CD4-positive, alpha-beta memory T cell (primary cell): ENCODE results near the gene LYPD6. TPM values are rescaled to one million over a fixed set of nuclear protein-coding genes. Genes with fewer than 3 reads are reported as not detected.

Experiments used
- CTCF ChIA-PET: fragments of 350-600 bp; sonication (Branson Sonifier 250); formaldehyde crosslinking; loops from one replicate; lab custom pipeline; 2021; ENCODE audit warnings: inconsistent platforms; ENCODE audit not compliant: partially characterized antibody; lab: Charles Lee
- POLR2A ChIA-PET: fragments of 350-600 bp; sonication (Branson Sonifier 250); formaldehyde crosslinking; loops from one replicate; lab custom pipeline; 2021; ENCODE audit not compliant: partially characterized antibody; lab: Charles Lee
- DNase-seq, 5 donors: peaks; one replicate each; pipeline versions ENCODE4 v3.0.0 to v3.0.0-alpha.2; 2020 to 2022; ENCODE audit warnings: mixed read lengths in 1 of 5
- H3K27ac ChIP-seq: one replicate; pipeline ENCODE4 v1.7.0; 2013; ENCODE audit warnings: low read depth, low read length
- H3K27me3 ChIP-seq: 2 replicates; pipeline ENCODE4 v1.7.0; 2013; ENCODE audit warnings: mild to moderate bottlenecking, low read length, moderate library complexity; ENCODE audit not compliant: insufficient read depth
- H3K36me3 ChIP-seq: 2 replicates; pipeline ENCODE4 v1.7.0; 2013; ENCODE audit warnings: mild to moderate bottlenecking, low read length, moderate library complexity; ENCODE audit not compliant: insufficient read depth
- H3K4me1 ChIP-seq: 2 replicates; pipeline ENCODE4 v1.7.0; 2013; ENCODE audit warnings: mild to moderate bottlenecking, low read length, moderate library complexity; ENCODE audit not compliant: insufficient read depth
- H3K4me3 ChIP-seq, 2 donors: one replicate each; pipeline ENCODE4 v1.7.0; 2013; ENCODE audit warnings: low read length in 2 of 2, mild to moderate bottlenecking in 1 of 2
- H3K9me3 ChIP-seq, 2 donors: one replicate each; pipeline ENCODE4 v1.7.0; 2013; ENCODE audit warnings: low read length in 2 of 2, control low read depth in 1 of 2; ENCODE audit not compliant: control insufficient read depth in 1 of 2
- H3K27ac Mint-ChIP-seq, 7 donors: one replicate each; pipeline ENCODE4 v1.8.0; 2020 to 2021; ENCODE audit warnings: mixed read lengths in 7 of 7, mild to moderate bottlenecking in 6 of 7, inconsistent platforms in 3 of 7, moderate library complexity in 3 of 7
- H3K27me3 Mint-ChIP-seq, 2 donors: one replicate each; pipeline ENCODE4 v1.8.0; 2020 to 2021; ENCODE audit warnings: mixed read lengths in 2 of 2
- H3K36me3 Mint-ChIP-seq, 2 donors: one replicate each; pipeline ENCODE4 v1.8.0; 2020 to 2021; ENCODE audit warnings: mixed read lengths in 2 of 2, inconsistent platforms in 1 of 2, mild to moderate bottlenecking in 1 of 2
- H3K4me1 Mint-ChIP-seq, 4 donors: one replicate each; pipeline ENCODE4 v1.8.0; 2020 to 2021; ENCODE audit warnings: mixed read lengths in 4 of 4, mild to moderate bottlenecking in 1 of 4
- H3K4me3 Mint-ChIP-seq, 8 donors: one replicate each; pipeline ENCODE4 v1.8.0; 2020 to 2021; ENCODE audit warnings: mixed read lengths in 8 of 8, mild to moderate bottlenecking in 7 of 8, moderate library complexity in 6 of 8, inconsistent platforms in 3 of 8
- H3K9me3 Mint-ChIP-seq, 8 donors: one replicate each; pipeline ENCODE4 v1.8.0; 2020 to 2021; ENCODE audit warnings: mixed read lengths in 8 of 8, mild to moderate bottlenecking in 5 of 8, inconsistent platforms in 3 of 8, moderate library complexity in 1 of 8
- intact Hi-C: fragments of 100-400 bp; cut with micrococcal nuclease; formaldehyde crosslinking; loops from one replicate; pipeline ENCODE4 v1.15.1; 2023
- polyA plus RNA-seq, 2 donors: library from polyadenylated mRNA; unstranded; fragments of 300-500 nt; fragmentation: Illumina TruSeq; gene quantifications; one replicate each; pipeline ENCODE4 v1.2.3, GENCODE V29; 2021
- total RNA-seq, 2 experiments: library from RNA; stranded (reverse); gene quantifications; one replicate each; pipeline ENCODE4 v1.2.3, GENCODE V29; 2021

Gene LYPD6, protein sequence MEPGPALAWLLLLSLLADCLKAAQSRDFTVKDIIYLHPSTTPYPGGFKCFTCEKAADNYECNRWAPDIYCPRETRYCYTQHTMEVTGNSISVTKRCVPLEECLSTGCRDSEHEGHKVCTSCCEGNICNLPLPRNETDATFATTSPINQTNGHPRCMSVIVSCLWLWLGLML
- total RNA-seq: not detected
- polyA plus RNA-seq: not detected

- ChIA-PET CTCF (no interaction called here), POLR2A (no interaction called here)
- intact Hi-C loops: no loop called here
- Mint-ChIP-seq H3K4me3 (peak within 1 kb of the TSS in 2 of 8 donors; percentile 36 to 45), H3K36me3 (peaks cover 0 to 4% of the 10 kb centered on the region in 2 donors), H3K4me1 (peaks cover 0 to 12% (median 3%) of the 10 kb centered on the region in 4 donors), H3K27me3 (peaks cover 36 to 43% of the 10 kb centered on the region in 2 donors), H3K27ac (peak within 1 kb of the TSS in 1 of 7 donors; percentile 58), H3K9me3 (peaks cover 0 to 8% (median under 1%) of the 10 kb centered on the region in 8 donors)
- Histone ChIP-seq H3K36me3 (no peaks in the 10 kb centered on the region), H3K4me1 (no peaks in the 10 kb centered on the region), H3K27ac (no peak within 1 kb of the TSS), H3K4me3 (no peak within 1 kb of the TSS), H3K27me3 (peaks cover 5% of the 10 kb centered on the region), H3K9me3 (no peaks in the 10 kb centered on the region)
- DNase-seq: no peak
Measured at GRCh38 chr2:149330127-149331022, at the start of gene LYPD6. TSS of gene LYPD6 (plus strand) at chr2:149330587. CDS start at chr2:149437709, 107,122 bp downstream.

DNA sequence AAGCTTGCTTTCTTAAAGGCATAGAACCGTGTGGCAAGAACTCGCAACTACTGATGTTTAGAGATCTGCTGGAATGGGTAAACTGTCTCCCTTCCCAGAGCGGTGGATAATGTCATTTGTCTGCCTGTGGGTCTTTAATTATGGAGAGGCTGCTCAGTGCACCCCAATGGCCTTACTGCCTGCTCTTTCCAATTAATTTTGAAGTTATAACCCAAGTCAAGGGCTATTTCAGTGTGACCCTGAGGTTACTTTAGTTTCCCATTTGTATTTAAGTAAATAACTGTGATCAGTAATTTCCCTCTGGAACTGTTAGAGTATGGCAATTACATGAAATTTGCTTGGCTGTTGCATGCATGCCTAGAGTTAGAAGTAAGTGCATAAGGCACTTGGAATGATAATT lies 48.9 kb upstream of the LYPD6 start:
- Mint-ChIP-seq H3K4me3 (no peak overlapping the region), H3K27me3 (no peaks in the 10 kb centered on the region)
- POLR2A ChIA-PET: no interaction called here

GRCh38 chr2:149290662-149291061 lies 39.7 kb upstream of the LYPD6 start:
- no peak overlapping the region for H3K27ac ChIP-seq
- no peaks in the 10 kb centered on the region for H3K36me3 ChIP-seq
- Mint-ChIP-seq H3K27me3 (peaks cover 0 to 1% of the 10 kb centered on the region in 2 donors), H3K9me3 (no peaks in the 10 kb centered on the region), H3K4me3 (no peak overlapping the region), H3K4me1 (no peaks in the 10 kb centered on the region), H3K27ac (no peak overlapping the region), H3K36me3 (no peaks in the 10 kb centered on the region)
- CTCF ChIA-PET: no interaction called here
- POLR2A ChIA-PET: no interaction called here
- no peak overlapping the region for H3K4me3 ChIP-seq
- no peaks in the 10 kb centered on the region for H3K4me1 ChIP-seq
- DNase-seq: no peak
- intact Hi-C loops: no loop called here
- no peaks in the 10 kb centered on the region for H3K27me3 ChIP-seq
- no peaks in the 10 kb centered on the region for H3K9me3 ChIP-seq

More for the DNA sequence above, 48.9 kb upstream of the LYPD6 start:
- Histone ChIP-seq H3K4me1 (no peaks in the 10 kb centered on the region), H3K27me3 (no peaks in the 10 kb centered on the region), H3K9me3 (no peaks in the 10 kb centered on the region), H3K4me3 (no peak overlapping the region), H3K27ac (no peak overlapping the region), H3K36me3 (no peaks in the 10 kb centered on the region)
- Mint-ChIP-seq H3K27ac (no peak overlapping the region), H3K36me3 (no peaks in the 10 kb centered on the region), H3K4me1 (no peaks in the 10 kb centered on the region), H3K9me3 (peaks cover 0 to 6% (median 0%) of the 10 kb centered on the region in 8 donors)
- no peak for DNase-seq
- CTCF ChIA-PET: no interaction called here
- intact Hi-C loops: no loop called here

- H3K36me3 Mint-ChIP-seq: no peaks in the 10 kb centered on the region
- Histone ChIP-seq H3K9me3 (no peaks in the 10 kb centered on the region), H3K27me3 (no peaks in the 10 kb centered on the region), H3K36me3 (no peaks in the 10 kb centered on the region), H3K4me3 (no peak overlapping the region), H3K27ac (no peak overlapping the region), H3K4me1 (no peaks in the 10 kb centered on the region)
- CTCF ChIA-PET: no interaction called here
- no peaks in the 10 kb centered on the region for H3K4me1 Mint-ChIP-seq
- no peak for DNase-seq
- no peaks in the 10 kb centered on the region for H3K27me3 Mint-ChIP-seq
- H3K4me3 Mint-ChIP-seq: no peak overlapping the region
- no peak overlapping the region for H3K27ac Mint-ChIP-seq
- POLR2A ChIA-PET: no interaction called here
- no peaks in the 10 kb centered on the region for H3K9me3 Mint-ChIP-seq
- intact Hi-C loops: no loop called here
Measured at GRCh38 chr2:149291881-149292280, 38.5 kb upstream of the LYPD6 start.

GRCh38 chr2:149296031-149296430 lies 34.4 kb upstream of the LYPD6 start:
- Mint-ChIP-seq H3K36me3 (no peaks in the 10 kb centered on the region), H3K4me1 (no peaks in the 10 kb centered on the region), H3K27ac (no peak overlapping the region), H3K27me3 (peaks cover 2 to 4% of the 10 kb centered on the region in 2 donors), H3K4me3 (no peak overlapping the region), H3K9me3 (peaks cover 0 to 3% (median 0%) of the 10 kb centered on the region in 8 donors)
- Histone ChIP-seq H3K27ac (no peak overlapping the region), H3K4me1 (no peaks in the 10 kb centered on the region), H3K27me3 (no peaks in the 10 kb centered on the region), H3K36me3 (no peaks in the 10 kb centered on the region), H3K4me3 (no peak overlapping the region), H3K9me3 (no peaks in the 10 kb centered on the region)
- intact Hi-C loops: no loop called here
- CTCF ChIA-PET: no interaction called here
- POLR2A ChIA-PET: no interaction called here
- no peak for DNase-seq

DNA sequence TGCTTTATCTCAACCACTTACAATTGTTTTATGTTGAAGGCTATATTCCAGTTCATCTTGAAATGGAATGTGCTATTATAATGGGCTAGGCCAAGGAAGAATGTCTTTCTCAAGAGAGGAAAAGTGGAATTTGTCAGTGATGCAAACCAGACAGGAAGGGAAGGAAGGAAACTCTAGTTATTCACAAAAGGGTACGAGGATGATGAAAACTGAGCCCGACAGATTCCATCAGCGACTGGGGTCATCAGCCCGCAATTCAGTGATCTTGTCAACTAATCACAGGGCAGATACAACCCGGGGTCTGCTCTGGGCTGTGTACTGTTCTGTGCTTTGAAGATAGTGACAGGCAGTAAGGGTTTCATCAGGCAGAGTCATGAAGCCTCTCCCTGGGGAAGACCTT lies 23.4 kb upstream of the LYPD6 start:
- H3K27me3 ChIP-seq: no peaks in the 10 kb centered on the region
- ChIA-PET POLR2A (no interaction called here), CTCF (no interaction called here)
- H3K4me1 Mint-ChIP-seq: no peaks in the 10 kb centered on the region
- H3K27ac ChIP-seq: no peak overlapping the region
- no peak overlapping the region for H3K4me3 Mint-ChIP-seq
- H3K36me3 ChIP-seq: no peaks in the 10 kb centered on the region
- no peaks in the 10 kb centered on the region for H3K4me1 ChIP-seq
- H3K36me3 Mint-ChIP-seq: no peaks in the 10 kb centered on the region
- no peak overlapping the region for H3K4me3 ChIP-seq
- H3K27ac Mint-ChIP-seq: no peak overlapping the region
- peaks cover 11 to 20% of the 10 kb centered on the region in 2 donors for H3K27me3 Mint-ChIP-seq
- intact Hi-C loops: no loop called here
- H3K9me3 Mint-ChIP-seq: peaks cover 0 to 2% (median 0%) of the 10 kb centered on the region in 8 donors
- no peaks in the 10 kb centered on the region for H3K9me3 ChIP-seq
- no peak for DNase-seq

DNA sequence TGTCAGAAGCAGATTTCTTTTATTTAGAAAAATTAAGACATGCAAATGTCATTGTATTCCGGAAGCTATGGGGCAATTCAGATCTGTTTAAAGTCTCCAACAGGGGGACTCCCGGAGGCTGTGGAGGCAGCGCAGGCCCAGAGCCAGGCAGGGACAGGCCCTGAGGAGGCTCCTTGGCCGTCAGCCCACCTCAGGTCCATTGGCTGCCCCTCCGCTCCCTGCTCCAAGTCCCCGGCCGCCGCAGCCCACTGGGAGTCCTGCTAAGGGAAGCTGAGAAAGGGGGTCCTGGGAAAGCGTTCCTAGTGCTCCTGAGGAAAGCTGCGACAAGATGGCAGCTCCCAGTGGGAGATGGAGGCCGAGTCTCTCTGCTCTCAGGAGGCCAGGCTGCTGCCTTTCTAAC lies 20.0 kb upstream of the LYPD6 start:
- Histone ChIP-seq H3K36me3 (no peaks in the 10 kb centered on the region), H3K4me3 (no peak overlapping the region), H3K4me1 (peaks cover 3% of the 10 kb centered on the region), H3K27me3 (no peaks in the 10 kb centered on the region), H3K27ac (no peak overlapping the region), H3K9me3 (no peaks in the 10 kb centered on the region)
- POLR2A ChIA-PET: no interaction called here
- DNase-seq: no peak
- no peak overlapping the region for H3K4me3 Mint-ChIP-seq
- no peak overlapping the region for H3K27ac Mint-ChIP-seq
- intact Hi-C loops: loop anchor here (10.0 kb wide), 1 partner anchor 266 kb away; no protein-coding TSS in a partner anchor
- CTCF ChIA-PET: no interaction called here
- H3K36me3 Mint-ChIP-seq: no peaks in the 10 kb centered on the region
- peaks cover 11 to 15% of the 10 kb centered on the region in 2 donors for H3K27me3 Mint-ChIP-seq
- peaks cover 0 to 4% (median 2%) of the 10 kb centered on the region in 4 donors for H3K4me1 Mint-ChIP-seq
- H3K9me3 Mint-ChIP-seq: no peaks in the 10 kb centered on the region
